ENCODE measurements around the gene RAPGEF4. TPM values are rescaled to one million over a fixed set of nuclear protein-coding genes. Genes with fewer than 3 reads are reported as not detected.

The RAPGEF4 gene
- total RNA-seq, 1 experiment from 2014 or later, result 2.2 TPM

GRCh38 chr2:173079973-173080860, 344.6 kb downstream of the RAPGEF4 start (continued):
- TF ChIP-seq ZNF425 (CRISPR knock-in tag; conservative IDR thresholded peaks at IDR 0.05) (no peak), NR3C1 (CRISPR knock-in tag; conservative IDR thresholded peaks at IDR 0.05; ENCODE audit: low read depth) (no peak), PRRX2 (CRISPR knock-in tag; IDR thresholded peaks at IDR 0.05) (no peak)

- ChIA-PET POLR2A (no interaction called here), CTCF (interaction anchor here (1.7 kb wide), 1 partner anchor 60 kb away, joined by 4 read pairs; no protein-coding TSS in a partner anchor)
- H3K36me3 Mint-ChIP-seq, result no peaks in the 10 kb centered on the region
- TF ChIP-seq USF2 (CRISPR knock-in tag; IDR thresholded peaks at IDR 0.05) (no peak), TEAD1 (CRISPR knock-in tag; IDR thresholded peaks at IDR 0.05) (no peak), ZBTB21 (CRISPR knock-in tag; IDR thresholded peaks at IDR 0.05; ENCODE audit: borderline replicate concordance) (no peak), E2F4 (CRISPR knock-in tag; IDR thresholded peaks at IDR 0.05; ENCODE audit: borderline replicate concordance, low read depth) (no peak)
- H3K27me3 Mint-ChIP-seq (ENCODE audit: low read depth), result no peaks in the 10 kb centered on the region
- no peak overlapping the region for H3K4me3 Mint-ChIP-seq
- no peaks in the 10 kb centered on the region for H3K9me3 Mint-ChIP-seq
- DNase-seq (ENCODE audit: low spot score) (no peak), ATAC-seq (no peak)
- peaks cover 28% of the 10 kb centered on the region for H3K4me1 Mint-ChIP-seq
- H3K27ac Mint-ChIP-seq, result peak overlapping the region; percentile 64
These were observed 351.0 kb downstream of the RAPGEF4 start for GRCh38 chr2:173086518-173087213.

GRCh38 chr2:173087214-173087581, 351.6 kb downstream of the RAPGEF4 start:
- POLR2A ChIA-PET, result no interaction called here
- TF ChIP-seq ZNF121 (CRISPR knock-in tag; IDR thresholded peaks at IDR 0.05) (no peak), SMAD3 (CRISPR knock-in tag; IDR thresholded peaks at IDR 0.05; ENCODE audit: borderline replicate concordance) (no peak), RELA (CRISPR knock-in tag; IDR thresholded peaks at IDR 0.05; ENCODE audit: borderline replicate concordance) (no peak), ZNF219 (CRISPR knock-in tag; IDR thresholded peaks at IDR 0.05; ENCODE audit: borderline replicate concordance) (no peak), ELF4 (CRISPR knock-in tag; IDR thresholded peaks at IDR 0.05; ENCODE audit: low read depth) (no peak), E2F5 (CRISPR knock-in tag; IDR thresholded peaks at IDR 0.05) (no peak), MXD4 (CRISPR knock-in tag; IDR thresholded peaks at IDR 0.05; ENCODE audit: borderline replicate concordance) (no peak), AR (CRISPR knock-in tag; IDR thresholded peaks at IDR 0.05) (no peak), MLX (CRISPR knock-in tag; IDR thresholded peaks at IDR 0.05) (no peak), TP53 (CRISPR knock-in tag; IDR thresholded peaks at IDR 0.05) (no peak), PRDM15 (CRISPR knock-in tag; IDR thresholded peaks at IDR 0.05) (no peak)

More at GRCh38 chr2:173087214-173087581, 351.6 kb downstream of the RAPGEF4 start:
- Mint-ChIP-seq H3K27me3 (ENCODE audit: low read depth) (no peaks in the 10 kb centered on the region), H3K4me1 (peaks cover 30% of the 10 kb centered on the region), H3K36me3 (no peaks in the 10 kb centered on the region), H3K27ac (peak overlapping the region; percentile 29; the same call in 1 of the 2 replicates), H3K9me3 (no peaks in the 10 kb centered on the region), H3K4me3 (no peak overlapping the region)
- DNase-seq (ENCODE audit: low spot score) (no peak), ATAC-seq (no peak)
- CTCF ChIA-PET, result interaction anchor here (1.7 kb wide), 1 partner anchor 60 kb away, joined by 4 read pairs; no protein-coding TSS in a partner anchor
